Stimulated activated naive CD8-positive, alpha-beta T cell treated with anti-CD3 and anti-CD28 coated beads, Interleukin-15, Interleukin-2, amounts not matched to agents 100 ng/mL and 50 ng/mL, for 24 hours (primary cell): ENCODE measurements around the gene GPR183.
"Not testable (repeated sequence)": the region's sequence is repeated elsewhere in the genome, so short reads cannot be mapped to it uniquely, and the experiment has no call there.

Experiments used
- H3K27ac Mint-ChIP-seq: one replicate; pipeline ENCODE4 v1.8.0; 2021; ENCODE audit warnings: mild to moderate bottlenecking, mixed read lengths
- H3K27me3 Mint-ChIP-seq: one replicate; pipeline ENCODE4 v1.8.0; 2021; ENCODE audit warnings: mixed read lengths
- H3K36me3 Mint-ChIP-seq: one replicate; pipeline ENCODE4 v1.8.0; 2021; ENCODE audit warnings: low read depth, mixed read lengths
- H3K4me1 Mint-ChIP-seq: one replicate; pipeline ENCODE4 v1.8.0; 2021; ENCODE audit warnings: low read depth, mixed read lengths
- H3K4me3 Mint-ChIP-seq: one replicate; pipeline ENCODE4 v1.8.0; 2021; ENCODE audit warnings: mild to moderate bottlenecking, mixed read lengths
- H3K9me3 Mint-ChIP-seq: one replicate; pipeline ENCODE4 v1.8.0; 2021; ENCODE audit warnings: mixed read lengths

Gene GPR183

DNA sequence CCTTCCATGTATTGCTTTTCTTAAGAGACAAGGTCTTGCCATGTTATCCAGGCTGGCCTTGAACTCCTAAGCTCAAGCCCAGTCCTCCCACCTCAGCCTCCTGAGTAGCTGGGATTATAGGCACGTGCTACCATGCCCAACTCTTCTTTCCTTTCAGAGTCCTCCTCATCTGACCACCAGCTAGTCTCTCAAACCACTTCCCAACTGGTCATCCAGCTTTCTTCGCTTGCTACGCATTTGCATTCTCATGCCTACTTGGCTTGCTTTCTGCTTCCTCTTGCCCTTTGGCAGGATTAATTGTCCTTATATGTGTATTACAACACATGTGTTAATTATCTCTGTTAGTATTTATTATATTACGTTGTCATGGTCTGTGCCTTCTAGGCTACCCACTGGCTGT is 55.3 kb downstream of the GPR183 start:
- Mint-ChIP-seq H3K4me3 (no peak overlapping the region), H3K27ac (no peak overlapping the region), H3K27me3 (no peaks in the 10 kb centered on the region), H3K9me3 (peaks cover 7% of the 10 kb centered on the region), H3K4me1 (peaks cover 64% of the 10 kb centered on the region), H3K36me3 (peaks cover 71% of the 10 kb centered on the region)

- peaks cover 7% of the 10 kb centered on the region for H3K9me3 Mint-ChIP-seq
- H3K36me3 Mint-ChIP-seq, result peaks cover 71% of the 10 kb centered on the region
- no peak overlapping the region for H3K4me3 Mint-ChIP-seq
- peaks cover 58% of the 10 kb centered on the region for H3K4me1 Mint-ChIP-seq
- peak overlapping the region; percentile 2 for H3K27ac Mint-ChIP-seq
- no peaks in the 10 kb centered on the region for H3K27me3 Mint-ChIP-seq
Observed at GRCh38 chr13:99250982-99251825, 56.0 kb downstream of the GPR183 start.

GRCh38 chr13:99249606-99250005 is 57.6 kb downstream of the GPR183 start:
- peaks cover 67% of the 10 kb centered on the region for H3K36me3 Mint-ChIP-seq
- H3K27me3 Mint-ChIP-seq, H3K9me3 Mint-ChIP-seq, H3K4me3 Mint-ChIP-seq: not testable (repeated sequence)
- peaks cover 42% of the 10 kb centered on the region for H3K4me1 Mint-ChIP-seq
- peak overlapping the region; percentile 67 for H3K27ac Mint-ChIP-seq

DNA sequence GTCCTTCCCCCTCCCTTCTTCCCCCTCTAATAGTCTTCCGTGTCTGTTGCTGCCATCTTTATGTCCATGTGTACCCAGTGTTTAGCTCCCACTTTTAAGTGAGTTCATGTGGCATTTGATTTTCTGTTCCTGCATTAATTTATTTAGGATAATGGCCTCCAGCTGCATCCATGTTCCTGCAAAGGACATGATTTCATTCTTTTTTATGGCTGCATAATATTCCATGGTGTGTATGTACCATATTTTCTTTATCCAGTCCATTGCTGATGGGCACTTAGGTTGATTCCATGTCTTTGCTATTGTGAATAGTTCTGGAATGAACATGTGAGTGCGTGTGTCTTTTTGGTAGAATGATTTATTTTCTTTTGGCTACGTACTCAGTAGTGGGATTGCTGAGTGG is 58.0 kb downstream of the GPR183 start:
- Mint-ChIP-seq H3K27ac (peak overlapping the region; percentile 59), H3K4me1 (peaks cover 40% of the 10 kb centered on the region), H3K36me3 (peaks cover 65% of the 10 kb centered on the region)
- H3K4me3 Mint-ChIP-seq, H3K9me3 Mint-ChIP-seq, H3K27me3 Mint-ChIP-seq: not testable (repeated sequence)

- peaks cover 64% of the 10 kb centered on the region for H3K36me3 Mint-ChIP-seq
- H3K9me3 Mint-ChIP-seq, result peaks cover 7% of the 10 kb centered on the region
- peaks cover 29% of the 10 kb centered on the region for H3K4me1 Mint-ChIP-seq
- H3K4me3 Mint-ChIP-seq, result no peak overlapping the region
- no peaks in the 10 kb centered on the region for H3K27me3 Mint-ChIP-seq
- H3K27ac Mint-ChIP-seq, result no peak overlapping the region
Observed at GRCh38 chr13:99246100-99246499, 61.1 kb downstream of the GPR183 start.
